Keratinocyte (primary cell): ENCODE data around the gene REV1.

Experiments used
- CTCF ChIP-seq, 3 experiments: IDR thresholded peaks in 1 of 3; conservative IDR thresholded peaks in 1 of 3; optimal IDR thresholded peaks in 1 of 3; 2 replicates in 2 of 3; 3 replicates in 1 of 3; pipeline versions ENCODE3 to v1.5.1; 2011; ENCODE audit warnings: low read length in 3 of 3, mild to moderate bottlenecking in 3 of 3, moderate library complexity in 2 of 3, control low read depth in 1 of 3, inconsistent platforms in 1 of 3; ENCODE audit not compliant: insufficient read depth in 2 of 3; ENCODE audit errors: extremely low read depth in 1 of 3
- EZH2 ChIP-seq: IDR thresholded peaks from one replicate; pipeline ENCODE4 v1.6.1; 2012; ENCODE audit warnings: inconsistent platforms, mild to moderate bottlenecking, low read length, moderate library complexity

- no peak for TF ChIP-seq EZH2
- TF ChIP-seq CTCF (optimal IDR thresholded peaks at IDR 0.05 in 1 of 3, IDR thresholded peaks at IDR 0.05 in 1 of 3, conservative IDR thresholded peaks at IDR 0.05 in 1 of 3; ENCODE audit: extremely low read depth in 1 of 3, insufficient read depth in 2 of 3, low read length in 3 of 3): no peak
Observed at GRCh38 chr2:99512181-99512591, 22.4 kb upstream of the REV1 start.
